HG03159 (cell line): Measurements from ENCODE around the gene TRIM38.
"Not testable (repeated sequence)": the region's sequence is repeated elsewhere in the genome, so short reads cannot be mapped to it uniquely, and the experiment has no call there.

Experiments used
- ATAC-seq: cut with Tn5 transposase; IDR thresholded peaks from one replicate; pipeline ENCODE4 v1.9.1; 2021; ENCODE audit warnings: mild to moderate bottlenecking, moderate library complexity; ENCODE audit not compliant: unreplicated experiment

Gene TRIM38

DNA sequence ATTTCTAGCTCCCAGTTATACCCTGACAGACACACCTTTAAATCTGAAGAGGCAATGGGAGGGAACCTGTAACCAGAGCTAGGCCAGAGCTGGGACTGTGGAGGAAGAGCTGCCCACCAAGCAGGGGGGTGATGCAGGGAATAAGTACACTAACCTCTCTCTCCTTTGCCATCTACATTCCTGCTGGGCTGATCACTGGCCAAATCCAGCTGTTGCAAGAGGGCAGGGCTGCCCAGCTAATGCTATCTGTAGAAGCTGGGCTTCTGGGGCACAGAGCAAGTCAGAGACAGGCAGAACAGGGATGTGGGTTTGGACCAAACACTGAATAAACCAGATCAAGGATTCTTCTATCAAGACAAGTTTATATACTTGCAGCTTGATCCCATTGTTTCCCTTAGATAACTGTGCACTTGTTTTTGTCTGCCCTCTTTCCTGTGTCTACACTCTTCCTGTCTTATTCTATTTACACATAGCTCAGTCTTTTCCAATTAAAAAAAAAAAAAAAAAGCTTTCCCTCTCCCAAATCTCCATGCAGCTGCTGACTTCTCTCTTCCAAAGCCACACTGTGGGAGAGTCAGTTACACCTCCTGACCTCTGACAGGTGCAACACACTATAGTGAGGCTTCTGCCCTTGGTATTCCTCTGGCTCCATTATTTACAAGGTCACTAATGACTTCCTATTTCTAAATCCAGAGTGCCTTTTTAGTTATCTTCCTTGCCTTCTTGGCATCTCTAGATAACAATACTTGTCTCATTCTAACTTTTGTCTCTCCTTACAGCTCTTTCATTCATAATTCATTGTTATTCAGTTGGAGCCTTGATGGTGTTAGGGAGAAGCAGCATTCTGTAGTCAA is 43.7 kb downstream of the TRIM38 start:
- ATAC-seq = no peak

DNA sequence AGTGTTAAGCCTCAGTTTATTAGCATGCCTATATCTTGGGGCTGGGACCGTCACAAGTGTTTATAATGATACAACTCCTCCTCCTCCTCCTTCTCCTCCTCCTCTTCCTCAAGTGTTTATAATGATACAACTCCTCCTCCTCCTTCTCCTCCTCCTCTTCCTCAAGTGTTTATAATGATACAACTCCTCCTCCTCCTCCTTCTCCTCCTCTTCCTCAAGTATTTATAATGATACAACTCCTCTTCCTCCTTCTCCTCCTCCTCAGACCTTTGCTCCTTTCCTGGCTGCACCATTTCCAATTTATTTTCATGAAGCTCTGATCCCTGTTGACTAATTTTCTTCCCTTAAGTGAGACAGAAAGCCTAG is 44.3 kb downstream of the TRIM38 start:
- not testable (repeated sequence) for ATAC-seq

DNA sequence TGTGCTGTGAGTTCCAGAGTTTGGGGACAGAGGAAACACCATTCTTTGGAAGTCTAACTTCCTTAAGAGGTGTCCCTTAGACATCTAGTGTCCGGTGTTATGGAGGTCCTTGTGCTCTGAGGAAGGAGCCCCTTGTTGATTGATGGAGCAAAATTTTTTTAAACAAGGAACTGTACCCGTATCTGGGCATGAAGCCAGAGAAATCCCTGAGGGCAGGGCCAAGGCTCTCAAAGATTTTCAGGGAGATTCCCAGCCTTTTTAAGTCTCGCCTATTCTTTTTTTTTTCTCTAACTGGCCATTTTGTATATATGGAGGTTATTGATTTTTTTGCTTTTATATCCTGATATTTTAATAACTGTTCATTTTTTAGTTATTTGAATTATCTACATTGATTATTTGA is 45.9 kb downstream of the TRIM38 start:
- ATAC-seq = no peak

DNA sequence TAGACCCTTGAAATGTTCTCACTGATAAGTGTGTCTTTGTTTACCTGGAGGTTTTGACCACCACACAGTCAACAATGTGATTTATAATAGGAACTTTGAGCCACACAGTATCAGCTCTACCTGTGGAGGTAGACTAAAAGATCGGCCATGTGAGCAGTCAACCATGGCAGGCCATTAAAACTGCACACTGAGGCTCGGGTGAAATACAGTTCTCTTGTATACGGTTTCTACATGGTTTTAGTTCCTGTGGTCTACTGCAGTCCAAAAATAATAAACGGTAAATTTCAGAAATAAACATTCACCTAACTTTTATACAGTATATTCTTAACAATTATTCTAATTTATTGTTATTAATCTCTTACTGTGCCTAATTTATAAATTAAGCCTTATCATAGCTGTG is 47.2 kb downstream of the TRIM38 start:
- no peak for ATAC-seq

GRCh38 chr6:26012061-26012460 is 49.5 kb downstream of the TRIM38 start:
- ATAC-seq = no peak

- ATAC-seq = not testable (repeated sequence)
Measured at GRCh38 chr6:26014386-26014785, 51.8 kb downstream of the TRIM38 start.

DNA sequence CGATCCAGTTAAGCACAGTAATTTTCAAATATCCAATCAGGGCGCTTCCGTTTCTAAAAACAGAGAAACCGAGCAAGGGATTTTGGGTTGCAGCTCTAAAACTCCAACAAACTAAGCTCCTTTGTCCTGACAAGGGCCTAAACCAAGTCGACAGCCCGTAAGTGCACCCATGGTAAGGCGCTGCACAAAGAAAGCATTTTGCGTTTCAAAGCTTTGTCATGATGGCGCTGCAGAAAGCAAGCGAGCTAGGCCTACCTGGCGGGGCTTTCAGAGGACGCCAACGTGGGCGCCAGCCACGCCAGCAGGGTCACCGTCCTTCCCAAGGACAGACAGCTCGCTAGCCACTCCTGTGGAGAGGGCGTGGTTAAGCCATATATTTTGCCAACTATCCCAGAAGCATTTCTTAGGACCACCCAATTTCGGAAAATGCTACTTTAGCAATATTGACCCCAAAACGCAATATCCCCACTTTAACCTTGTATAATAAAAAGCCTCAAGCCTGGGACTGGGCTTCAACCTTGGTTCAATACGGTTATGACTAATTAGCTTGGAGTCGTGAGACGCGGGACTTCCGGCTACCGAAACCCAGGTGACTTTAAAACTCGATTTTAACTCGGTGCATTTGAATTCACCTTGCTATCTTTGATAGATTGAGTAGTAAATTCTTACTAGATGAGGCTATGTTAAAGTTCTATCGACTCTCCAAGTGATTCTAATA is 53.8 kb downstream of the TRIM38 start:
- no peak for ATAC-seq

DNA sequence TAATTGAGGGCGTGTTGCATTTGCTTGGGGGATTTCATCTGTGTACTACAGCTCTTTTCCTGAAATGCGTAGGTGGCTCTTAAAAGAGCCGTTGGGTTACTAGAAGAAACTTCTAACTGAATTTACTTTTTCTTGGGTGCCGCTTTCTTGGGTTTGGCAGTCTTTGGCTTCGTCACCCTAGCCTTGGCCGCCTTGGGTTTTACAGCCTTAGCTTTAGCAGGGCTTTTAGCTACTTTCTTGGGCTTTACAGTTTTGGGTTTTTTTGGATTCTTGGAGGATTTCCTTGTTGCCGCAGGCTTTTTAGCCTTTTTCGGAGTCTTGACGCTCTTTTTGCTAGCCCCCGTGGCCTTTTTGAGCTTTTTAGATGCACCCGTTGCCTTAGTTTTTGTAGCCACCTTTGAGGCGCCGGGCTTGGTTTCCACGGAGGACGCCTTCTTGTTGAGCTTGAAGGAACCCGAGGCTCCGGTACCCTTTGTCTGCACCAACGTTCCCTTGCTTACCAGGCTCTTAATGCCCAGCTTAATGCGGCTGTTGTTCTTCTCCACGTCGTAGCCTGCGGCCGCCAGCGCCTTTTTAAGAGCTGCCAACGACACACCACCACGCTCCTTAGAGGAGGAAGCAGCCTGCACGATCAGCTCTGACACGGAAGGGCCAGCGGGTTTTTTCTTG is 54.5 kb downstream of the TRIM38 start:
- ATAC-seq = no peak

GRCh38 chr6:26017632-26017966 is 55.0 kb downstream of the TRIM38 start:
- ATAC-seq = no peak

DNA sequence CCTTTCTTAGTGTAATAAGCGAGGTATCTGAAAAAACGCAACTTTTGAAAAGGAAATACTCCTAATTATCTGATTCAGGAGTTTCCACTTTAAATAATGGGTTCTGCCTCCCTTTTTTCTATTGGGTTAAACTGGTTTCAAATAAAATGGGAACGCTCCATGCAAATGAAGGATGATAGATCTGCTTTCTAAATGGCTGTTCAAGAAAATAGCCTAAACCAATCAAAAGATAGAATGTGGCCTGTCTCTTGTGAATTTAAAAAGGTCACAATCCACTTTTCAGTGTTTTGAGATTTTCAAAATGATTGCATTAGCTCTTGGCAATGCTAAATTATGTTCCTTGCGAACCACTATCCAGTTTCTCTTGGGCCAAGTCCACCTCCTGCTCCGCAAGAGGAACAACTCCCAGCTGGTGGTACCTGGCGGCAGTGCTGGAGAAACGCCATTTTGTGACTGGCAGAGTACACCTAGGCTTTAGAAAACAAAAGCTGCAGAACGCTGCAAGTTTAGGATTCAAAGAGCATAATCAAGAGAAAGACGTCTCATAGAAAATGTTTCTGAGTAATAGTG is 56.7 kb downstream of the TRIM38 start:
- no peak for ATAC-seq

DNA sequence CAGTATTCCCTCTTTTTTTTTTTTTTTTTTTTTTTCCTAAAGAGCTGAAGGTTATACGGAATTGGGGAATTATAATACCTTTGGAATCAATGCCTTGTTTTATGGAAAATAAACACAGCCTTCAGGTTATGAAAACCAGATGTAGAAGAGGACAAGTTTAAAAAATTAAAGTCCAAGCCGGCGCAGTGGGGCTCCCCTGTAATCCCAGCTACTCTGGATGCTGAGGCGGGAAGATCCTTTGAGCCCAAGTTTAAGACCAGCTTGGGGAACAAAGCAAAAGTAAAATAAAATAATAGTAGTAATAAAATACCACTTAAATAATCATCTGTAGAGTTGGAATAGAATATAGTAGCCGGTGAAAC is 57.3 kb downstream of the TRIM38 start:
- ATAC-seq = no peak

GRCh38 chr6:26020329-26021000 is 57.9 kb downstream of the TRIM38 start:
- ATAC-seq = peak; percentile 53

GRCh38 chr6:26021001-26021349 is 58.4 kb downstream of the TRIM38 start:
- peak; percentile 3 for ATAC-seq

DNA sequence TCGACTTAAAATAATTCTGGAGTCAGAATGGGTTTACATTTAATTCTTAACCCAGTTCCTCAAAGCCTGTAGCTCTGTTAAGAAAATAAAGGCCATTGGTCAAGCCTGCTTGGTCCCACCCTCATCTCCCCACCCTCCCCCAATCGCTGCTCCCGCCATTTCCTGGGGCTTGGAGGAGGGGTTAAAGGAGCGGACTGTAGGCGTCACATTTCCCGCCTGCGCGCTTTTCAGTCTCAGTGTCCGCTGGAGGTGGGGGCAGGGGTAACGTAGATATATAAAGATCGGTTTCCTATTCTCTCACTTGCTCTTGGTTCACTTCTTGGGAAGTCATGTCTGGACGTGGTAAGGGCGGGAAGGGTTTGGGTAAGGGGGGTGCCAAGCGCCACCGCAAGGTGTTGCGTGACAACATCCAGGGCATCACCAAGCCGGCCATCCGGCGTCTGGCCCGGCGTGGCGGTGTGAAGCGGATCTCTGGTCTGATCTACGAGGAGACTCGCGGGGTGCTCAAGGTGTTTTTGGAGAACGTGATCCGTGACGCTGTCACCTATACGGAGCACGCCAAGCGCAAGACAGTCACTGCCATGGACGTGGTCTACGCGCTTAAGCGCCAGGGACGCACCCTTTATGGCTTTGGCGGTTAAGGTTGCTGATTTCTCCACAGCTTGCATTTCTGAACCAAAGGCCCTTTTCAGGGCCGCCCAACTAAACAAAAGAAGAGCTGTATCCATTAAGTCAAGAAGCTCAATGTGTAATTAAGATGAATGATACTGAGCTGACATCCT is 58.9 kb downstream of the TRIM38 start:
- ATAC-seq = peak; percentile 49

GRCh38 chr6:26022132-26022472 is 59.5 kb downstream of the TRIM38 start:
- ATAC-seq = no peak

- ATAC-seq = no peak
Measured at GRCh38 chr6:26022737-26023136, 60.1 kb downstream of the TRIM38 start.

DNA sequence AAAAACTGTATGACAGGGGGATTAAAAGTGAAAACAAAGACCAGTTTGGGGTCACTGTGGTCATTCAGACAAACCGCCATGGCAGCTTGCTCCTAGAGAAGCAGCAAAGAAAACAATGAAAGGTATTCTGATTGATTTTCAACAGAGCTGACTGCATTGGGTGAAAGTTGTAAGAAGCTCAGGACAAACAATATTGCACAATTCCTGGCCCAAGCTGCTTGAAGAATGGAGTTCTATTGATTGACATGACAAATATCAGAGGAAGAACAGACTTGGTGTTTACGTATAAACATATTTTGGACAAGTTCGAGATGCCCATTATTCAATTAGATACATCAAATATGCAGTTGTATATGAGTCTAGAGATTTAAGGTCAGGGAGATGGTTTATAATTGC is 62.0 kb downstream of the TRIM38 start:
- ATAC-seq = no peak

DNA sequence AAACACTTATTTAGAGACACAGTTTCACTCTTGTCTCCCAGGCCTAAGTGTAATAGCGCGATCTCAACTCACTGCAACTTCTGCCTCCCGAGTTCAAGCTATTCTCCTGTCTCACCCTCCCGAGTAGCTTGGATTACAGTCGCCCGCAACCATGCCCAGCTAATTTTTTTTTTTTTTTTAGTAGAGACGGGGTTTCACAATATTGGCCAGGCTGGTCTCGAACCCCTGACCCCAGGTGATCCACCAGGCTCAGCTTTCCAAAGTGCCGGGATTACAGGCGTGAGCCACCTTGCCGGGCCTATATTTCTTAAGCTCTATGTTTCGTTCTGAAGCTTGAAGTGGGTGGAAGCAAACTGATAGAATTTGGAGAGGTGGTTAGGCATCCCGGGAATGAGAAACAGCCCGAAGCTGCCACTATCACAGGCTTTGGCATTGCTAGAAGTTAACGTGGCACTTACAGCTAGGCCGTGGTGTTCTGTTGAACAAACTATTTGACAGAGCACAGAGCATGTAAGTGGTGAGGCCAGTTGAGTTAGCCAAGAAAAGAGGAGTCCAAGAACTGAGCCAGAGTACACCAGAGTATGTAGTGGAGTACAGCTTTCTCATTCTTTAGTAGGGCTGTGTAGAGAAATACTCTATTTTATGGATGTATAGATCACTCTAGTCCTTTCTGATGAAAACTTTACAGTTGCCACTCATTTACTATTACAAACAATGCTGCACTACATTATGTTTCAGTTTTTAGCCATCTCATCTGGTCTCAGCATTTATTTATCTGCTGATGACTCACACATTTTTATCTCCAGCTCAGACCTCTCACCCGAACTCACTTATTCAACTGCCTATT is 62.7 kb downstream of the TRIM38 start:
- no peak for ATAC-seq
